K562 treated with DMSO at 1 percent for 4 hours (cell line): ENCODE measurements around the gene FLNC. TPM values are rescaled to one million over a fixed set of nuclear protein-coding genes. Genes with fewer than 3 reads are reported as not detected.

Experiments
- total RNA-seq: library from RNA; unstranded; fragments of 300-600 nt; gene quantifications from 2 replicates; pipeline ENCODE4 v1.2.3, GENCODE V29; 2022; ENCODE audit not compliant: insufficient read depth

Gene FLNC, protein sequence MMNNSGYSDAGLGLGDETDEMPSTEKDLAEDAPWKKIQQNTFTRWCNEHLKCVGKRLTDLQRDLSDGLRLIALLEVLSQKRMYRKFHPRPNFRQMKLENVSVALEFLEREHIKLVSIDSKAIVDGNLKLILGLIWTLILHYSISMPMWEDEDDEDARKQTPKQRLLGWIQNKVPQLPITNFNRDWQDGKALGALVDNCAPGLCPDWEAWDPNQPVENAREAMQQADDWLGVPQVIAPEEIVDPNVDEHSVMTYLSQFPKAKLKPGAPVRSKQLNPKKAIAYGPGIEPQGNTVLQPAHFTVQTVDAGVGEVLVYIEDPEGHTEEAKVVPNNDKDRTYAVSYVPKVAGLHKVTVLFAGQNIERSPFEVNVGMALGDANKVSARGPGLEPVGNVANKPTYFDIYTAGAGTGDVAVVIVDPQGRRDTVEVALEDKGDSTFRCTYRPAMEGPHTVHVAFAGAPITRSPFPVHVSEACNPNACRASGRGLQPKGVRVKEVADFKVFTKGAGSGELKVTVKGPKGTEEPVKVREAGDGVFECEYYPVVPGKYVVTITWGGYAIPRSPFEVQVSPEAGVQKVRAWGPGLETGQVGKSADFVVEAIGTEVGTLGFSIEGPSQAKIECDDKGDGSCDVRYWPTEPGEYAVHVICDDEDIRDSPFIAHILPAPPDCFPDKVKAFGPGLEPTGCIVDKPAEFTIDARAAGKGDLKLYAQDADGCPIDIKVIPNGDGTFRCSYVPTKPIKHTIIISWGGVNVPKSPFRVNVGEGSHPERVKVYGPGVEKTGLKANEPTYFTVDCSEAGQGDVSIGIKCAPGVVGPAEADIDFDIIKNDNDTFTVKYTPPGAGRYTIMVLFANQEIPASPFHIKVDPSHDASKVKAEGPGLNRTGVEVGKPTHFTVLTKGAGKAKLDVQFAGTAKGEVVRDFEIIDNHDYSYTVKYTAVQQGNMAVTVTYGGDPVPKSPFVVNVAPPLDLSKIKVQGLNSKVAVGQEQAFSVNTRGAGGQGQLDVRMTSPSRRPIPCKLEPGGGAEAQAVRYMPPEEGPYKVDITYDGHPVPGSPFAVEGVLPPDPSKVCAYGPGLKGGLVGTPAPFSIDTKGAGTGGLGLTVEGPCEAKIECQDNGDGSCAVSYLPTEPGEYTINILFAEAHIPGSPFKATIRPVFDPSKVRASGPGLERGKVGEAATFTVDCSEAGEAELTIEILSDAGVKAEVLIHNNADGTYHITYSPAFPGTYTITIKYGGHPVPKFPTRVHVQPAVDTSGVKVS (N-terminal part only)
- total RNA-seq: 91.3 and 106 TPM in 2 replicates

GRCh38 chr7:128830231-128831177 is at the start of gene FLNC:
FLNC (plus strand) TSS chr7:128830406; CDS start chr7:128830638, 232 bp downstream.

DNA sequence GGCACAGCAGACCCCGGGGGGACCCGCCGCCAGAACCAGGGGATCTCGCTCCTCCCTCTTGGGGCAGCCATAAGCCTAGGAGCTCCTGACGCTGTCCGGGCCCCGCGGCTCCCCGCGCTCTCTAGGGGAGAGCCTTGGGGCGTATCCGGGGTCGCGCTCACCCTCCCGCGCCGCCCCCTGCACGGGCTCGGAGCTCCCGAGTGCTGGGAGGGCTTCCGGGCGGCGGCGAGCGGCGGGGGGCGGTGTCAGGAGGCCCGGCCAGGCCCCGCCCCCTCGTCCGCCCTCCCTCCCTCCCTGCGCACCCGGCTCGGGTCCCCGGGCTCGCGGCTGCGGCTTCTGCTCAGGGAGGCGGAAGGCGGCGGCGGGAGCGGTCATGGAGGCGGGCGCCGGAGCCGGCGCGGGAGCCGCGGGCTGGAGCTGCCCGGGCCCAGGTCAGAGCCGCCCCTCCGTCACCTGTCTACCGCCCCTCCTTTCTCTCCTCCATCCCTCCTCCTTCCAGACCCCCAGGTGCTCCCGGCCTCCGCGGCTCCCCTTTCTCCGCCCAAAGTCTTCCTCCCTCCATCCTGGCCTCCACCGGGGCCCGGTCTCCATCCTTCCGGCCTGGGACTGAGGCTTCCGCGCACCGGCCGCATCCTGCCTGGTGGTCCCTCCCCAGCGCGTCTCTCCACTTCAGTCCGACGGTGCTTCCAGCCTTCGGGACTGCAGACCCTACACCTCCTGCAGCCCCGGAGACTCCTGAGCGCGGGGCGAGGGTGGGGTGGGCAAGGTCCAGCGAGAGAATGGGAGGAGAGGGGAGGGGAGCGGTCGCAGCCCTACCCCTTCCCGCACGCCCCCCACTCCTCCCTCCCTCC is 38.9 kb upstream of the FLNC start, which contains the start of gene CCDC136:
Gene CCDC136, plus strand, starts transcription at position 848 of the 851 bp plus-strand sequence. CDS start 444 bp downstream, outside the sequence.

DNA sequence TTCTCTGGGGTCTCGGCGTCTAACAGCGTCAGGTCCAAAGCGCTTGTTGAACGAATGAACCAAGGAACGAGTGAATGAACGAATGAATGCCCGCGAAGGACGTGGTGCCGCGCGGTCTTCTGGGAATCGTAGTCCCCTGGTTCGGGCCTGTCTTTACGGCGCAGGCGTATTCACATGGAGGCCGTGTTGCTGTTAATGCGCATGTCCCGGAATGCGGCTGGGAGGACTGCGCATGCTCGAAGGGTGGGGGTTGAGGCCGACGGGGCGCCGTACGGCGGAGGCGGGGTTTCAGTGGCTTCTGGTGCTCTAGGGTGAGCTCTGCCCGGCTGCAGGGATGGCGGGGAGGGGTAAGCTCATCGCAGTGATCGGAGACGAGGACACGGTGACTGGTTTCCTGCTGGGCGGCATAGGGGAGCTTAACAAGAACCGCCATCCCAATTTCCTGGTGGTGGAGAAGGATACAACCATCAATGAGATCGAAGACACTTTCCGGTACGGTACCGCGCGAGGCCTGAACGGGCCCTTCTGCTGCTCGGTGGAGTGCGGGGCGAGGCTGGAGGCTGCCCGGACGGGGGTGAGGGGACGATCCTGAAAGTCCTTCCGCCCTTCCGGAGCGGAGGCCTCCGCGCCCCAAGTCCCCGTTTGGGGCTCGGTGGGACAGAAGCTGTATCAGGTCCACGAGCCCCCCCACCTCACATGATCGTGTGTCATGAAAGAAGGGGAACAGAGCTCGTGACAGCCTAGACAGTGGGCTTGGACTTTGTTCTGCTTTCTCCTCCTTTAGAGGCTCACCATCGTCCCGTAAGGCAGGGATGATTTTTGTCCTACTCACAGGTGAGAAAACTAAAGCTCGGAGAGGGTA is 32.6 kb downstream of the FLNC start, which contains the start of gene ATP6V1F:
Gene ATP6V1F, plus strand, starts transcription at position 286 of the 862 bp plus-strand sequence. Its CDS starts 49 bp downstream, at position 335.

Other genes with a start within 250 kb of the FLNC start
- gene GARIN1A, start 158.1 kb upstream of the FLNC start, total RNA-seq: 0.26 and 0.65 TPM in 2 replicates
- 178 and 192 TPM in 2 replicates for gene CALU, start 91.0 kb upstream of the FLNC start, total RNA-seq
- gene OPN1SW, start 54.6 kb upstream of the FLNC start, total RNA-seq: not detected in 2 replicates
- 16.1 and 38.4 TPM in 2 replicates for gene CCDC136, start 38.4 kb upstream of the FLNC start, total RNA-seq
- 640 and 645 TPM in 2 replicates for gene ATP6V1F, start 32.5 kb downstream of the FLNC start, total RNA-seq
- 0.27 TPM in 1 of 2 replicates, not detected in the other for gene KCP, start 80.3 kb downstream of the FLNC start, total RNA-seq
- gene IRF5, start 107.5 kb downstream of the FLNC start, total RNA-seq: not detected in 2 replicates
- gene TNPO3, start 224.7 kb downstream of the FLNC start, total RNA-seq: 70.2 and 80.2 TPM in 2 replicates